GM19324 (cell line): ENCODE measurements around the gene CDC42BPB.
A peak's percentile ranks its signal among the peaks of the same experiment; 100 is the strongest.

Experiments used
- ATAC-seq: cut with Tn5 transposase; IDR thresholded peaks from one replicate; pipeline ENCODE4 v1.9.1; 2021; ENCODE audit warnings: mild to moderate bottlenecking, moderate library complexity; ENCODE audit not compliant: unreplicated experiment, low FRiP score

CDC42BPB gene

GRCh38 chr14:103073876-103074728 lies 16.8 kb upstream of the CDC42BPB start:
- ATAC-seq, result no peak

- no peak for ATAC-seq
Measured at GRCh38 chr14:103073367-103073875, 16.1 kb upstream of the CDC42BPB start.

- no peak for ATAC-seq
Measured at GRCh38 chr14:103072595-103073366, 15.4 kb upstream of the CDC42BPB start.

- no peak for ATAC-seq
Measured at GRCh38 chr14:103071544-103072251, 14.3 kb upstream of the CDC42BPB start.

- no peak for ATAC-seq
Measured at GRCh38 chr14:103070971-103071542, 13.7 kb upstream of the CDC42BPB start.

GRCh38 chr14:103070263-103070885 lies 13.0 kb upstream of the CDC42BPB start:
- no peak for ATAC-seq

- no peak for ATAC-seq
Measured at GRCh38 chr14:103068351-103069073, 11.2 kb upstream of the CDC42BPB start.

GRCh38 chr14:103067231-103067954 lies 10.0 kb upstream of the CDC42BPB start:
- no peak for ATAC-seq

GRCh38 chr14:103066399-103066798 lies 9.1 kb upstream of the CDC42BPB start:
- no peak for ATAC-seq

GRCh38 chr14:103065861-103066260 lies 8.5 kb upstream of the CDC42BPB start:
- ATAC-seq, result no peak

- ATAC-seq, result no peak
Measured at GRCh38 chr14:103064978-103065377, 7.6 kb upstream of the CDC42BPB start.

- no peak for ATAC-seq
Measured at GRCh38 chr14:103064436-103064835, 7.1 kb upstream of the CDC42BPB start.

- ATAC-seq, result no peak
Measured at GRCh38 chr14:103061482-103061976, 4.2 kb upstream of the CDC42BPB start.

- no peak for ATAC-seq
Measured at GRCh38 chr14:103059556-103059955, 2.2 kb upstream of the CDC42BPB start.

GRCh38 chr14:103058164-103059055 lies 1.1 kb upstream of the CDC42BPB start:
- no peak for ATAC-seq

GRCh38 chr14:103057028-103057371 lies 349 bp downstream of the CDC42BPB start:
- ATAC-seq, result no peak

GRCh38 chr14:103056322-103057027 lies 874 bp downstream of the CDC42BPB start:
- ATAC-seq, result peak; percentile 15
